ENCODE measurements around the gene MLLT11.
A peak's percentile ranks its signal among the peaks of the same experiment; 100 is the strongest.
"Not testable (repeated sequence)": the region's sequence is repeated elsewhere in the genome, so short reads cannot be mapped to it uniquely, and the experiment has no call there.

MLLT11 gene

DNA sequence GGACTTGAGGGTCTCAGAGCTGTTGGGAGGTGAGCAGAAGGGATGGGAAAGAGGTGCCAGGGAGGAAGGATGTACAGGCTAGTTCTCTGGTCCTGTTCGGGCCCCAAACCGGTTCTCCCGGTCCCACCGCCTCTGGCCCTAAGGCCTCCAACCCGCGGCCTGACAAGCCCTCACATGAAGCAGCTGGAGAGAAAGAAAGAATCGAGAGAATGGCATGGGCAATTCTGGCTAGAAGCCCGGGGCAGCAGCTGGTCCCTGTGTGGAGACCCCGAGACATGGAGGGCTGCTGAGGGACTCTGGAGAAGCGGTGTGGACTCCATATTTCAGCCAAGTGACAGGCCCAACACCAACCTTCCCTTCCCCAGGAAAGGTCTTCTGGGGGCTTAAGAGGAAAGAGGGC lies 1.5 kb upstream of the MLLT11 start:
- peak; percentile 69 for DNase-seq

DNA sequence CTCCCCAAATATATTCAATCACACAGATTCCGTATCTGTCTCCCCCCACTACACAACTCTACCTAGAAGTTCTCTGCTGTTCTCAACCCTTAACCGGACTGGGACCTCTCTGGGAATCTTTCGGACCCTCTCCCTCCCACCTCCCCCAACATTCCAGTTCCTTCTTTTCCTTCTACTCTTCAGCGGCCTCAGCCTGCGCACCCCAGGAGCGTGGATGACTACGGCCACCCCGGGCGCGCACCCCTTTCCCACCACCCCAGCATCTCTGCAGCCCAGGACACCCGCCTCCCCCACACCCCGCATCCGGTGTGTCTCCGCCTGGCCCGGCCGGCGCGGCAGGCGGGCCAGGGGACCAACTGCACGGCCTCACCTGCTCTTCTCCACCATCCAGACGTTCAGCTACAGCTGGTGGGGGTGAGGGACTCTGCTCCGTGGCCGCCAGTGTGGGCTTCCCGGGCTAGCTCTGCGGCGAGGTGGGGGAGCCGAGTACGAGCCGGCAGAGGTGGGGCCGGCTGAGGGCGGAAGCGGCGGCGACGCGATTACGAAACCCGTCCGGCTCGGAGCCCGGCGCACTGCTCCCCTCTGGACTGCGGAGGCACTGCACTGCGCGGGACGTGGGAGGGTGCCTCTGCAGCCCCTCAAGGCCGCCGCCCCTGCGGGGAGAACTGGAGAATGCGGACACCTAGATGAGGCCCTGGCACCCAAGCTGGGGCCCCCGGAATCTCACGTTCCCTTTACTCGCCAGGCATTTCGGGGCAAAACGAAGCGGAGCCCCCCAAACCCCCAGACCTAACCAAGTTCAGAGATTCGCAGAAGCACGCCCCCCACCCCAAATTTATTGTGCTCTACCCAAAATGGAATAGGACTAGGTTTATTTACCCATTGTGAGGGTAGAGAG lies 839 bp upstream of the MLLT11 start, which contains the start of gene CDC42SE1:
TSS of gene CDC42SE1 (minus strand) at position 514 of the 898 bp plus-strand sequence. CDS start 3,892 bp downstream, outside the sequence.
- DNase-seq, result peak; percentile 85

DNA sequence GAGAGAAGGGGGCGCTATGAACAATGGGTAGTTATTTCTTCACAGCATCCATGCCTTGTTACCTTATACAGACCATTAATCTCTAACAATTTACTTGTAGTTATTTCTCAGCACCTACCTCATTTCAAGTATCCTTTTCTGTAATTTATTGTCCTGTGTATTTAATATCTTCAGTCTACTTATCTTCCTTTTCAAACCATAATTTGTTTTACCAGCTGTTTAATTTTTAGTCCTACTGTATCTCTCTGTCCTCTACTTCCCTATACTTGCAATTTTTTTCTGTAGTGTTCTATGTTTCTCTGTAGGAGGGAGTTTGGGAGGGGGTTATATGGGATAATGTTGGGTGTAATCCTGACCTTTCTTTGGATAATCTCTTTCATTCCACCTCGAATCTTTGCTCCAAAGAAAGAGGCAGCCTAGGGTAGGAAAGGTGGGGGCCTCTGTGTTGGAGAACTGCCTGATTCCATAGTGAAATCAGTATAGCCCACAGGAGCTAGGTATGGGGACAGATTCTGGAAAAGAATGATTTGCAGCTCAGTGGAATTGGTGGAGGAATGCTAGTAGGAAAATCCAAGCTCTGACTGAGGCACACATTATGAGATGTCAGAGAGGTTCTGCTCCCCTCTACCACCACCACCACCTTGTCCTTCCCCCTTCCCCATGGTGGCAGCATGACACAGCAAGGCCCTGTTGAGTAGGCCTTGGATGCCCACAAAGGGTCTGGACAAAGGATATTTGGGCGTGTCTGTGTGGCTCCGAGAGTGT lies 642 bp downstream of the MLLT11 start:
- peak; percentile 12 for DNase-seq

DNA sequence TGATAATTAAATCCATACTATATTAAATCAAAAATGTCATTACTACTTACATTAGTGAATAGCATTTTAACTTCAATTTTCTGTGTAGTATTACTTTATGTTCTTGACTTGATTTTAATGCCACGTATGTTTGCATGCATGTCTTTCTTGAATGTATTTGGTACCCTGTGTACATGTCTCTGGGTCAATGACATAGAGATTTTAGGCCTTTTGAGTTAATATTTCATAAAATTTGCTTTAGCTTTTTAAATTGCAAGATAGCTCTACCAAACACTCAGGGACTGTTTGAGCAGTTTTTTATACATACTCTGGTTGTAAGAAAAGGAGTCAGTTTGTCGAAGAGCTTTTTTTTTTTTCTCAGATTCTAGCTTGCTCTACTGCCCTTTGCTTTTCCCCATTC lies 1.5 kb downstream of the MLLT11 start:
- DNase-seq, result no peak

DNA sequence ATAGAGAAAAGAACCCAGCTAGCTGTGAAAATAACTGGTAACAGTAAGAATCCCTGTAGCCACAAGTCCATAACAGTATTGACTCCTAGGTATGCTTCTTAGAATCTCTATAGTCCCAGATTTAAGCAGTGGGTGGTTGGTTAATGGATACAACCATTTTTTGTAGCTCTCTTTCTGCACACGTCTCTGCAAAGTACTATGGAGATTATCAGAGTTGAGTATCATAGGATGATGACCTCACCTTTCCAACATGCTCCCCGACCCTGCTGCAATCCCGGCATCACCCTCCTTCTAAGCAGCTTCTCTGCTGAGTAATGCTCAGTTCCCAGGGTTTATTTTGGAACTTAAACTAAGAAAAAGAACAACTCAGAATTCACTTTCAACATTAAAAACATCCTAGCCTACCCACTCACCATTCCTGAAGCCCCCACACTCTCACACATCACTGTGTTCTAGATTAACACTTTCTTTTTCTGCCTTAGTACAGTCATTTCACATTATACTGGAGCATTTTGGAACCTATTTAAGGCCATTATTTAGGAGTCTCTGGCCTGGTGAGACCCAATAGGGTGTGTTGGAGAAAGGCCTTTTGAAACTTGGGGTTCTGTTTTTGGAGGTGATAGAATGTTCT lies 2.7 kb downstream of the MLLT11 start:
- no peak for DNase-seq

DNA sequence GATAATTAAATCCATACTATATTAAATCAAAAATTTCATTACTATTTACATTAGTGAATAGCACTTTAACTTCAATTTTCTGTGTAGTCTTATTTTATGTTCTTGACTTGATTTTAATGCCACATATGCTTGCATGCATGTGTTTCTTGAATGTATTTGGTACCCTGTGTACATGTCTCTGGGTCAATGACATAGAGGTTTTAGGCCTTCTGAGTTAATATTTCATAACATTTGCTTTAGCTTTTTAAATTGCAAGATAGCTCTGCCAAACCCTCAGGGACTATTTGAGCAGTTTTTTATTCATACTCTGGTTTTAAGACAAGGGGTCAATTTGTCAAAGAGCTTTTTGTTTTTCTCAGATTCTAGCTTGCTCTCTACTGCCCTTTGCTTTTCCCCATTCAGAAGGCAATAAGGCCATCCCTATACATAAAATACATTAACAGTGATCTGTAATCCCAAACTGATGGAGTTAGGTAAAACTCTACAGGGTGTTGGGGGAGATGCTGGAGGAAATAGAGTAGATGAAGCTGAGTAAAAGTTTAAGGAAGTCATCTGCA lies 5.0 kb downstream of the MLLT11 start:
- DNase-seq, result no peak

DNA sequence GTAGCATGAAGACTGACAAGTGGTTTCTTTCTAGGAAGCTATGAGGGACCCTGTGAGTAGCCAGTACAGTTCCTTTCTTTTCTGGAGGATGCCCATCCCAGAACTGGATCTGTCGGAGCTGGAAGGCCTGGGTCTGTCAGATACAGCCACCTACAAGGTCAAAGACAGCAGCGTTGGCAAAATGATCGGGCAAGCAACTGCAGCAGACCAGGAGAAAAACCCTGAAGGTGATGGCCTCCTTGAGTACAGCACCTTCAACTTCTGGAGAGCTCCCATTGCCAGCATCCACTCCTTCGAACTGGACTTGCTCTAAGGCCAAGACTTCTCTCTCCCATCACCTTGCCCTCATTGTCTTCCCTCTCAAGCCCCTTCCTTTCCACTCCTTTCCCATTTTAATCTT lies 7.0 kb downstream of the MLLT11 start:
- no peak for DNase-seq

DNA sequence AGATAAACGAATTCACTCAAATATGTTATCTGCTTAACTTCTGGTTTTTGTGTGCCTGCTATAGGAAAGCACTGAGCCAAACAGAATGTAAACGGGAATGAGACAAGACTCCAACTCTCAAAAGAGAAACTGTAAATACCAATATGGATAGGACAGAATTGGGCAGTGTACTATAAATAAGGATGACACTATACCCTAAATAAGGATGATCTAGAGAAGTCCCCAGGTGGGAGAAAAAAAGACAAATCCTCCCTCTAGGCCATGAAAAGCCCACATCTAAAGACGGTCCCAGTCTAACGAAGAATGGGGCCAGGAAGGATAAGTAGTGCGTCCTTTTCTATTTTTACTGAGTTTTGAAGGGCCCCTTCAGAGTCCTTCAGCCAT lies 8.9 kb downstream of the MLLT11 start:
- no peak for DNase-seq

DNA sequence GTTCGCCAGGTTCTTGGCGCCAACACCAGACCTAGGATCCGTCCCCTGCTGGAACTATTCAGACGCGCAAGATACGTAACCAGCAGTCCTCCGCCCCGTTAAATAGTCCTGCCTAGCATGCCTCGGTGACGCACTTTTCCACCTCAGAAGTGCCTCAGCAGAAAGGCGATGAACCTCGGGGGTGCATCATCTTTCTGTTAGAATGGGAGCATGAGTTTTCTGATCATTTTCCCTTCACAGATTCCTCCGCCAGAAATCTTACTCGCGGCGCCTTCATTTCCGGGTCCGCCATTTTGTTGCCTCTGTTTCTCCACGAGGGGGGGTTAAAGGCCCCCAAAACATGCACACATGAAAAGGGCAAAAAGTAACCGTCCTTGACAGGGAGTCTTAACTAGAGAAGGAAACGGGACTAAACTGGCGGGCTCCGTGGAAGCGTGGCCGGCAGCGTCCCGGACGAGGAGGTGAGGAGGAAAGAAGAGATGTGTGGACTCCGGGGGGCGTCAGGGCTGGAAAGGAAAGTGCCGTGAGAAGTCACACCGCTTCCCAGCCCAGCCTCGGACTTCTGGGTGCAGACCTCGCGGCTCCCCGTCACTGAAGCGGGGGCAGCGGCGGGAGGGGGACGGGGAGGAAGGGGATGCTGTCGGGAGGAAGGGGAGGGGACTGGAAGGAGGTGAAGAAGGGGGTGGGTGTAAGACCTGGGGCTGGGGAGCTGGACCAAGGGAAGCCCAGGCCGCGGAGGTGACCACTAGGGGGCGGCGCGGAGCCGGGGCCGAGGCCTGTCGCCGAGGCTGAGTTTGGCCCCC lies 10.5 kb downstream of the MLLT11 start, which contains the start of gene GABPB2:
TSS of gene GABPB2 (plus strand) at position 288 of the 803 bp plus-strand sequence. CDS start 17,429 bp downstream, outside the sequence.
- peak; percentile 92 for DNase-seq

DNA sequence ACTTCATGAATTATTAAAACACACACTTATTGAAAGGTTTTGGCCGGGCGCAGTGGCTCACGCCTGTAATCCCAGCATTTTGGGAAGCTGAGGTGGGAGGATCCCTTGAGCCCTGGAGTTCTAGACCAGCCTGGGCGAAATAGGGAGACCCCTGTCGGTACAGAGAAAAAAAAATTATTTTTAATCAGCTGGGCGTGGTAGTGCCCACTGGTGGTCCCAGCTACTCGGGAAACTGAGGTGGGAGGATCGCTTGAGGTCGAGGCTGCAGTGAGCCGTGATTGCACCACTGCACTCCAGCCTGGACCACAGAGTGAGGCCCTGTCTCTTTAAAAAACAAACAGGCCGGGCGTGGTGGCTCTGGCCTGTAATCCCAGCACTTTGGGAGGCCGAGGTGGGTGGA lies 12.0 kb downstream of the MLLT11 start:
- no peak for DNase-seq

DNA sequence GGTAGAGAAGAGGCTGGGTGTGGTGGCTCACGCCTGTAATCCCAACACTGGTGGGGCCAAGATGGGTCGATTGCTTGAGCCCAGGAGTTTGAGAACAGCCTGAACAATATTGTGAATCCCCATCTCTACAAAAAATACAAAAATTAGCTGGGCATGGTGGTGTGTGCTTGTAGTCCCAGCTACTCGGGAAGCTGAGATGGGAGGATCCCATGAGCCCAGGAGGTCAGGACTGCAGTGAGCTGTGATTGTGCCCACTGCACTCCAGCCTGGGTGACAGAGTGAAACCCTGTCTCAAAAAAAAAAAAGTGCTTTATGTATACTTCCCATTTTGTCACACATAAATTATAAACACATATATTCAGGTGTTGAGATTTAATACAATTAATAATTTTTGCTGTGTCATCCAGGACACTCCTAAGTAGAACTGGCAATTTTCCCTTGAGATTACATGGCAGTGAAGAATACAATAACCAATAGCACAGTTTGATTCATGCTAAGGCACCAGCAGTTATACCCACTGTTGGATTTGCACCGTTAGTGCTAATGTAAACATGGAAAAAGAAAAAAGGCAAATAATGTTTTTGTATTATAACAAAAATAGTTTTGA lies 25.9 kb downstream of the MLLT11 start:
- no peak for DNase-seq

DNA sequence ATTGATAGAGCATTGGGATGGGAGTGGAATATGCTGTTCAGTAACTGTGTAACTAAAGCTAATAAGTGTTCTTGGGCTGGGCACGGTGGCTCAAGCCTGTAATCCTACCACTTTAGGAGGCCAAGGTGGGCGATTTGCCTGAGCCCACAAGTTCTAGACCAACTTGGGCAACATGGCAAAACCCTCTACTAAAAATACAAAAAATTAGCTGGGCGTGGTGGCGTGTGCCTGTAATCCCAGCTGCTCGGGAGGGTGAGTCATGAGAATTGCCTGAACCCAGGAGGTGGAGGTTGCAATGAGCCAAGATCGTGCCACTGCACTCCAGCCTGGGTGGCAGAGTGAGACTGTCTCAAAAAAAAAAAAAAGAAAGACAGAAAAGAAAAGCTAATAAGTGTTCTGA lies 37.2 kb downstream of the MLLT11 start:
- DNase-seq, result not testable (repeated sequence)

DNA sequence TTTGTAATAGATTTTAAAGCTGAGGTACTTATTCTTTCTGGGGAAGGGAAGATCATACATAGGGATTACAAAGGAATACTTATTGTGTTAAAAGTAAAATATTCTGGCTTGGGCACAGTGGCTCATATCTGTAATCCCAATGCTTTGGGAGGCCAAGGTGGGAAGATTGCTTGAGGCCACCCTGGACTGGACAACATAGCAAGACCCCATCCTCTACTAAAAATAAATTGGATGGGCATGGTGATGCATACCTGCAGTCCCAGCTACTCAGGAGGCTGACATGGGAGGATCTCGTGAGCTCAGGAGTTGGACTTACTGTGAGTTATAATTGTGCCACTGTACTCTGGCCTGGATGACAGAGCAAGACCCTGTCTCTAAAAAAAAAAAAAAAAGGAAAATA lies 37.9 kb downstream of the MLLT11 start:
- no peak for DNase-seq

DNA sequence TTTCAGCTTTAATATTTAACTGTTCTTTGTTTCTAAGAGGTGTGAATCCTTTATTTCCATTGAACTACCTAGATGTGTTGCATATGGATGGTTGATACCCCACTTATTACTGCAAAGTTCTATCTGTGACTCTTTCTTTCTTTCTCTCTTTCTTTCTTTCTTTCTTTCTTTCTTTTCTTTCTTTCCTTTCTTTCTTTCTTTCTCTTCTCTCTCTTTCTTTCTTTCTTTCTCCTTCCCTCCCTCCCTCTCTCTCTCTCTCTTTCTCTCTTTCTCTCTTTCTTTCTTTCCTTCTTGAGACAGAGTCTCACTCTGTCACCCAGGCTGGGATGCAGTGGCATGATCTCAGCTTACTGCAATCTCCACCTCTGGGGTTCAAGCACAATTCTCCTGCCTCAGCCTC lies 44.4 kb downstream of the MLLT11 start:
- DNase-seq, result no peak

DNA sequence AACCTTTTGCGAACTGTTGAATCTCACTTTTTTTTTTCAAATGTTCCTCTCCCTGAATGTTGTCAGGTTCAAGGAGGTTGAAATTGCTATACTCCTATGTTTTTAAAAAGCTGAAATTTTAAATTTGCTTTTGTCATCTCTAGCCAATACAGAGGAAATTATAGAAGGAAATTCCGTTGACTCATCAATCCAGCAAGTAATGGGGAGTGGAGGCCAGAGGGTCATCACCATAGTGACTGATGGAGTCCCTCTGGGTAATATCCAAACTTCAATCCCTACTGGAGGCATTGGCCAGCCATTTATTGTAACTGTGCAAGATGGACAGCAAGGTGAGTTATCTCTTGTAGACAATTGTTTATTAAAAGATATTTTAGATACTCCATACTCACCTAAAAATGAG lies 46.7 kb downstream of the MLLT11 start:
- no peak for DNase-seq

DNA sequence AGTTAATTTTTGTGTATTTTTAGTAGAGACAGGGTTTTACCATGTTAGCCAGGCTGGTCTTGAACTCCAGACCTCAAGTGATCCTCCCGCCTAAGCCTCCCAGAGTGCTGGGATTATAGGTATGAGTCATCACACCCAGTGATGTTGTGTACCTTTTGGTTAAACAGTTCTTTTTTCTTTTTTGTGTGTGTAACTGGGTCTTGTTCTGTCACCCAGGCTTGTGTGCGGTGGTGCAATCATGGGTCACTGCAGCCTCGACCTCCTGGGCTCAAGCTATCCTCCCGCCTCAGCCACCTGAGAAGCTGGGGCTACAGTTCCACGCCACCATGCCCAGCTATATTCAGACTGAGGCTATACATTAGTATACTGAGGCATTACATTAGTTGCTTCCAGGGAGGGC lies 48.1 kb downstream of the MLLT11 start:
- DNase-seq, result no peak

DNA sequence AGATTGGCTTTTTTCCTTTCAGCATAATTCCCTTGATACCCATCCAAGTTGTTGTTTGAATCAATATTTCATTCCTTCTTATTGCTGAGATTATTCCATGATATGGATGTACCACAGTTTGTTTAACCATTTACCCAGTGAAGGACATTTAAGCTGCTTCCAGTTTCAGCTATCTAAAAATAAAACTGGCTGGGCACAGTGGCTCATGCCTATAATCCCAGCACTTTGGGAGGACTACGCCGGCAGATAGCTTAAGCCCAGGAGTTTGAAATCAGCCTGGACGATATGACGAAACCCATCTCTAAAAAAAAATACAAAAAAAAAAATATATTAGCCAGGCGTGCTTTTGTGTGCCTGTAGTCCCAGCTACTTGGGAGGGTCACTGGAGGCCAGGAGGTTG lies 53.7 kb downstream of the MLLT11 start:
- DNase-seq, result no peak
